Liver (tissue), 9 donors: ENCODE data around the gene DTYMK. TPM values are rescaled to one million over a fixed set of nuclear protein-coding genes. Genes with fewer than 3 reads are reported as not detected.

ENCODE experiments used
- DNase-seq: peaks from one replicate; pipeline ENCODE4 v3.0.0-alpha.2; 2017; ENCODE audit warnings: low spot score
- H3K27ac ChIP-seq, 2 donors: one replicate each; pipeline ENCODE4 v1.7.0; 2013; ENCODE audit warnings: inconsistent platforms in 2 of 2, low read length in 2 of 2, control low read depth in 1 of 2, low read depth in 1 of 2, mild to moderate bottlenecking in 1 of 2
- H3K27me3 ChIP-seq, 4 donors: one replicate each; pipeline versions ENCODE4 v1.6.1 to v1.7.0; 2013; ENCODE audit warnings: low read length in 3 of 4, inconsistent platforms in 1 of 4, mild to moderate bottlenecking in 1 of 4, moderate library complexity in 1 of 4; ENCODE audit not compliant: control insufficient read depth in 4 of 4, insufficient read depth in 4 of 4
- H3K36me3 ChIP-seq, 4 donors: one replicate each; pipeline versions ENCODE4 v1.6.1 to v1.7.0; 2013; ENCODE audit warnings: low read length in 3 of 4, mild to moderate bottlenecking in 3 of 4, low read depth in 1 of 4, moderate library complexity in 1 of 4; ENCODE audit not compliant: control insufficient read depth in 4 of 4, insufficient read depth in 3 of 4
- H3K4me1 ChIP-seq, 4 donors: one replicate each; pipeline versions ENCODE4 v1.6.1 to v1.7.0; 2013; ENCODE audit warnings: low read length in 3 of 4, mild to moderate bottlenecking in 3 of 4, moderate library complexity in 1 of 4; ENCODE audit not compliant: control insufficient read depth in 4 of 4, insufficient read depth in 4 of 4
- H3K4me3 ChIP-seq, 3 donors: one replicate each; pipeline versions ENCODE4 v1.6.1 to v1.7.0; 2013; ENCODE audit warnings: low read length in 3 of 3, control low read depth in 1 of 3, low read depth in 1 of 3, mild to moderate bottlenecking in 1 of 3
- H3K9ac ChIP-seq, 2 donors: one replicate each; pipeline ENCODE4 v1.7.0; 2013; ENCODE audit warnings: low read length in 2 of 2, mild to moderate bottlenecking in 2 of 2, moderate library complexity in 2 of 2, control low read depth in 1 of 2, low read depth in 1 of 2
- H3K9me3 ChIP-seq, 4 donors: one replicate each; pipeline versions ENCODE4 v1.6.1 to v1.7.0; 2013; ENCODE audit warnings: low read length in 3 of 4; ENCODE audit not compliant: control insufficient read depth in 4 of 4
- CTCF ChIP-seq: fragments of 150-350 bp; IDR thresholded peaks from 2 replicates; pipeline ENCODE4 v1.5.1; 2017; ENCODE audit warnings: improper control_type of control experiment, low read depth, low read length; ENCODE audit not compliant: missing input control
- EGR1 ChIP-seq, 2 donors: IDR thresholded peaks; 2 replicates each; pipeline ENCODE4 v1.6.1; 2016 to 2018; ENCODE audit warnings: antibody characterized with exemption in 2 of 2, low read depth in 2 of 2
- FOXA1 ChIP-seq: IDR thresholded peaks from 2 replicates; pipeline ENCODE4 v1.6.1; 2016; ENCODE audit warnings: antibody characterized with exemption
- FOXA2 ChIP-seq: IDR thresholded peaks from 2 replicates; pipeline ENCODE4 v1.6.1; 2016; ENCODE audit warnings: antibody characterized with exemption
- GABPA ChIP-seq, 2 donors: IDR thresholded peaks in 1 of 2; conservative IDR thresholded peaks in 1 of 2; 2 replicates each; pipeline ENCODE4 v1.6.1; 2016; ENCODE audit warnings: antibody characterized with exemption in 2 of 2, mild to moderate bottlenecking in 1 of 2, moderate library complexity in 1 of 2
- HNF4A ChIP-seq, 2 donors: conservative IDR thresholded peaks; 2 replicates each; pipeline ENCODE4 v1.6.1; 2016; ENCODE audit warnings: antibody characterized with exemption in 2 of 2, mild to moderate bottlenecking in 2 of 2
- JUND ChIP-seq, 2 donors: IDR thresholded peaks; 2 replicates each; pipeline ENCODE4 v1.6.1; 2016; ENCODE audit warnings: antibody characterized with exemption in 2 of 2
- NR2F2 ChIP-seq: IDR thresholded peaks from 2 replicates; pipeline ENCODE4 v1.6.1; 2016; ENCODE audit warnings: antibody characterized with exemption
- RAD21 ChIP-seq, 2 donors: IDR thresholded peaks; 2 replicates each; pipeline ENCODE4 v1.6.1; 2016; ENCODE audit warnings: antibody characterized with exemption in 2 of 2, mild to moderate bottlenecking in 2 of 2
- RXRA ChIP-seq, 2 donors: IDR thresholded peaks; 2 replicates each; pipeline ENCODE4 v1.6.1; 2017 to 2018; ENCODE audit warnings: antibody characterized with exemption in 2 of 2, mild to moderate bottlenecking in 1 of 2
- SP1 ChIP-seq: IDR thresholded peaks from 2 replicates; pipeline ENCODE4 v1.6.1; 2018; ENCODE audit warnings: antibody characterized with exemption, mild to moderate bottlenecking
- WGBS: extraction: QIAGEN DNeasy Blood & Tissue Kit; methylation state at CpG from one replicate; pipeline ENCODE4 v1.1.7; 2013; 5-methylcytosine and 5-hydroxymethylcytosine counted together
- polyA plus RNA-seq, 2 donors: library from polyadenylated mRNA; stranded (reverse) in 1 of 2; unstranded in 1 of 2; fragments of 200-250 nt in 1 of 2; fragments of >200 nt in 1 of 2; fragmentation: Nextera tagmentation in 1 of 2; extraction: Ambion mirVana in 1 of 2; gene quantifications; one replicate each; pipeline versions ENCODE4 v1.2.1 to v1.2.3, GENCODE V29; 2013 to 2015
- total RNA-seq, 2 donors: library from RNA; depleted of rRNA; stranded (reverse); fragments of >200 nt; gene quantifications; one replicate each; pipeline ENCODE4 v1.2.3, GENCODE V29; 2014
- TF ChIP-seq, protein P1 (sequence below): IDR thresholded peaks from 2 replicates; pipeline ENCODE4 v1.6.1; 2016; ENCODE audit warnings: antibody characterized with exemption
- TF ChIP-seq, protein P2 (sequence below): IDR thresholded peaks from 2 replicates; pipeline ENCODE4 v1.6.1; 2016; ENCODE audit warnings: antibody characterized with exemption
- TF ChIP-seq, protein P3 (sequence below): IDR thresholded peaks from 2 replicates; pipeline ENCODE4 v1.6.1; 2016; ENCODE audit warnings: antibody characterized with exemption, mild to moderate bottlenecking
- donor health status: healthy.
- donor health status: healthy.
- donor health status: healthy.
- donor health status: healthy.
- donor health status: healthy.

DTYMK gene
- total and polyA plus RNA-seq, 4 donors, result 5.5 to 17.7 (median 14.5) TPM

- Histone ChIP-seq H3K9ac (no peak overlapping the region), H3K9me3 (no peaks in the 10 kb centered on the region), H3K4me1 (peaks cover 0 to 9% (median 0%) of the 10 kb centered on the region in 4 donors), H3K4me3 (no peak overlapping the region), H3K36me3 (peaks cover 0 to 28% (median 2%) of the 10 kb centered on the region in 4 donors), H3K27me3 (no peaks in the 10 kb centered on the region), H3K27ac (no peak overlapping the region)
- no peak for DNase-seq
- WGBS, result 88% methylated on average over 17 of the region's 17 CpGs
- TF ChIP-seq NR2F2 (no peak), SP1 (no peak), JUND (IDR thresholded peaks at IDR 0.05) (no peak), RXRA (IDR thresholded peaks at IDR 0.05) (no peak), GABPA (IDR thresholded peaks at IDR 0.05 in 1 of 2, conservative IDR thresholded peaks at IDR 0.05 in 1 of 2) (no peak), FOXA2 (no peak), CTCF (no peak), FOXA1 (no peak), RAD21 (IDR thresholded peaks at IDR 0.05) (no peak)
- TF ChIP-seq, protein P1, sequence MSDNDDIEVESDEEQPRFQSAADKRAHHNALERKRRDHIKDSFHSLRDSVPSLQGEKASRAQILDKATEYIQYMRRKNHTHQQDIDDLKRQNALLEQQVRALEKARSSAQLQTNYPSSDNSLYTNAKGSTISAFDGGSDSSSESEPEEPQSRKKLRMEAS, result no peak
- TF ChIP-seq, protein P2, sequence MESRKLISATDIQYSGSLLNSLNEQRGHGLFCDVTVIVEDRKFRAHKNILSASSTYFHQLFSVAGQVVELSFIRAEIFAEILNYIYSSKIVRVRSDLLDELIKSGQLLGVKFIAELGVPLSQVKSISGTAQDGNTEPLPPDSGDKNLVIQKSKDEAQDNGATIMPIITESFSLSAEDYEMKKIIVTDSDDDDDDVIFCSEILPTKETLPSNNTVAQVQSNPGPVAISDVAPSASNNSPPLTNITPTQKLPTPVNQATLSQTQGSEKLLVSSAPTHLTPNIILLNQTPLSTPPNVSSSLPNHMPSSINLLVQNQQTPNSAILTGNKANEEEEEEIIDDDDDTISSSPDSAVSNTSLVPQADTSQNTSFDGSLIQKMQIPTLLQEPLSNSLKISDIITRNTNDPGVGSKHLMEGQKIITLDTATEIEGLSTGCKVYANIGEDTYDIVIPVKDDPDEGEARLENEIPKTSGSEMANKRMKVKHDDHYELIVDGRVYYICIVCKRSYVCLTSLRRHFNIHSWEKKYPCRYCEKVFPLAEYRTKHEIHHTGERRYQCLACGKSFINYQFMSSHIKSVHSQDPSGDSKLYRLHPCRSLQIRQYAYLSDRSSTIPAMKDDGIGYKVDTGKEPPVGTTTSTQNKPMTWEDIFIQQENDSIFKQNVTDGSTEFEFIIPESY, result no peak
- TF ChIP-seq, protein P3, sequence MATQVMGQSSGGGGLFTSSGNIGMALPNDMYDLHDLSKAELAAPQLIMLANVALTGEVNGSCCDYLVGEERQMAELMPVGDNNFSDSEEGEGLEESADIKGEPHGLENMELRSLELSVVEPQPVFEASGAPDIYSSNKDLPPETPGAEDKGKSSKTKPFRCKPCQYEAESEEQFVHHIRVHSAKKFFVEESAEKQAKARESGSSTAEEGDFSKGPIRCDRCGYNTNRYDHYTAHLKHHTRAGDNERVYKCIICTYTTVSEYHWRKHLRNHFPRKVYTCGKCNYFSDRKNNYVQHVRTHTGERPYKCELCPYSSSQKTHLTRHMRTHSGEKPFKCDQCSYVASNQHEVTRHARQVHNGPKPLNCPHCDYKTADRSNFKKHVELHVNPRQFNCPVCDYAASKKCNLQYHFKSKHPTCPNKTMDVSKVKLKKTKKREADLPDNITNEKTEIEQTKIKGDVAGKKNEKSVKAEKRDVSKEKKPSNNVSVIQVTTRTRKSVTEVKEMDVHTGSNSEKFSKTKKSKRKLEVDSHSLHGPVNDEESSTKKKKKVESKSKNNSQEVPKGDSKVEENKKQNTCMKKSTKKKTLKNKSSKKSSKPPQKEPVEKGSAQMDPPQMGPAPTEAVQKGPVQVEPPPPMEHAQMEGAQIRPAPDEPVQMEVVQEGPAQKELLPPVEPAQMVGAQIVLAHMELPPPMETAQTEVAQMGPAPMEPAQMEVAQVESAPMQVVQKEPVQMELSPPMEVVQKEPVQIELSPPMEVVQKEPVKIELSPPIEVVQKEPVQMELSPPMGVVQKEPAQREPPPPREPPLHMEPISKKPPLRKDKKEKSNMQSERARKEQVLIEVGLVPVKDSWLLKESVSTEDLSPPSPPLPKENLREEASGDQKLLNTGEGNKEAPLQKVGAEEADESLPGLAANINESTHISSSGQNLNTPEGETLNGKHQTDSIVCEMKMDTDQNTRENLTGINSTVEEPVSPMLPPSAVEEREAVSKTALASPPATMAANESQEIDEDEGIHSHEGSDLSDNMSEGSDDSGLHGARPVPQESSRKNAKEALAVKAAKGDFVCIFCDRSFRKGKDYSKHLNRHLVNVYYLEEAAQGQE, result no peak
Measured at GRCh38 chr2:241675885-241676284, 10.7 kb downstream of the DTYMK start.

DNA sequence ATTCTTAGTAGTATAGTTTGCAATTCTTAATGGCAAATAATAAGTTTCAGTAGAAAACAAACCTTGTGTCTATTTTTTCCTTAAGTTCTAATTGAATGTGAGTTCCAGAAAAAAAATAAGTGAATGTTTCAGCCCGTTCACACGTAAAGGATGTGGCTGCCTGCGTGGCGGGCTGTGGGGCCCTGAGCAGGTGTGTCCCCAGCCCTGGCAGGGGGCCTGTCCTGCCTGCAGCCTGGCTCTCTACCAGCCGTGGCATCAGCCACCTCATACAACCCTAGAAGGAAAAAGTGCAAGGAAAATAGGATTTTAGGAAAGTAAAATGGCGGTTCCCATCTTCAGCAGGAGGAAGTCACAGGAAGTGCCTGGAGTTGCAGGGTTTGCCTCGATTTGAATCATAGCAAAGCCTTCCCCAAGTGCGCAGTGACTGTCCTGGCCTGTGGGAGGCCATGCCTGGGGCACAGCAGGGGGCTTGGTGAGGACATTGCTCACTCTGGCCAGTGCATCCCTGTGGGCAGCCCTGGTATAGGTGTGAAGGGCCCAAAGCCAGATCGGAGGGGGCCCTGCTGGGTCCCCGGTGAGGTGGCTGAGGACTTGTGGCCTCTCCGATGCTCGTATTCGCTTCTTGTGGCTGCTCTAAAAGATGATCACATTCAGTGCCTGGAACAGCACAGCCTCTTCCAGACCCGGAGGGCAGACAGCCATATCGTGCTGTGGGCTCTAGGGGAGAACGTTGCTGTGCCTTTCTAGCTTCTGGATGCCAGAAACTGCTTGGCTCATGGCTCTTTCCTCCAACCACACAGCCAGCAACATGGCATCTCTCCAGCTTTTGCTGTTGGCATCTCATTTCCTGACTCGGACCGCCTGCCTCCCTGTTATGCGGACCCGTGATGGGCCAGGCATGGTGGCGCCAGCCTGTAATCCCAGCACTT is 12.6 kb downstream of the DTYMK start:
- 91% methylated on average over 21 of the region's 21 CpGs for WGBS
- H3K36me3 ChIP-seq, result peaks cover 2 to 41% (median 9%) of the 10 kb centered on the region in 4 donors

More for the DNA sequence above, 12.6 kb downstream of the DTYMK start:
- H3K9me3 ChIP-seq, result no peaks in the 10 kb centered on the region
- no peak for DNase-seq
- peaks cover 0 to 9% (median 0%) of the 10 kb centered on the region in 4 donors for H3K4me1 ChIP-seq
- no peak overlapping the region for H3K4me3 ChIP-seq
- H3K27ac ChIP-seq, result no peak overlapping the region
- TF ChIP-seq, protein P1, result no peak
- no peak for TF ChIP-seq JUND (IDR thresholded peaks at IDR 0.05)
- TF ChIP-seq HNF4A (conservative IDR thresholded peaks at IDR 0.05), result no peak
- TF ChIP-seq RAD21 (IDR thresholded peaks at IDR 0.05), result no peak
- TF ChIP-seq EGR1 (IDR thresholded peaks at IDR 0.05; ENCODE audit: low read depth in 2 of 2), result no peak
- no peak for TF ChIP-seq CTCF
- TF ChIP-seq NR2F2, result no peak
- no peaks in the 10 kb centered on the region for H3K27me3 ChIP-seq
- H3K9ac ChIP-seq, result no peak overlapping the region
